Stimulated activated naive B cell treated with anti-CD40 and anti-IgM and Interleukin-4, amounts not matched to agents 10 μg/mL and 1 μg/mL and 100 μg/mL, for 72 hours (primary cell): ENCODE results near the gene CSK.

Experiments
- ATAC-seq, 2 donors: fragments of 150-1000 bp; cut with Tn5 transposase; replicated peaks; 2 replicates each; pipeline ENCODE4 v1.10.0; 2021; ENCODE audit warnings: moderate library complexity in 1 of 2
- DNase-seq: peaks from one replicate; pipeline ENCODE4 v3.0.0; 2021
- H3K27ac Mint-ChIP-seq: one replicate; pipeline ENCODE4 v1.8.0; 2022; ENCODE audit warnings: mild to moderate bottlenecking, mixed read lengths
- H3K27me3 Mint-ChIP-seq, 2 donors: one replicate each; pipeline ENCODE4 v1.8.0; 2022; ENCODE audit warnings: mixed read lengths in 2 of 2
- H3K36me3 Mint-ChIP-seq, 2 donors: one replicate each; pipeline ENCODE4 v1.8.0; 2022; ENCODE audit warnings: mixed read lengths in 2 of 2, mild to moderate bottlenecking in 1 of 2
- H3K4me1 Mint-ChIP-seq, 2 donors: one replicate each; pipeline ENCODE4 v1.8.0; 2022; ENCODE audit warnings: mixed read lengths in 2 of 2, mild to moderate bottlenecking in 1 of 2
- H3K4me3 Mint-ChIP-seq, 2 donors: one replicate each; pipeline ENCODE4 v1.8.0; 2022; ENCODE audit warnings: mild to moderate bottlenecking in 2 of 2, mixed read lengths in 2 of 2, moderate library complexity in 1 of 2
- H3K9me3 Mint-ChIP-seq, 2 donors: one replicate each; pipeline ENCODE4 v1.8.0; 2022; ENCODE audit warnings: mixed read lengths in 2 of 2, mild to moderate bottlenecking in 1 of 2

The CSK gene

DNA sequence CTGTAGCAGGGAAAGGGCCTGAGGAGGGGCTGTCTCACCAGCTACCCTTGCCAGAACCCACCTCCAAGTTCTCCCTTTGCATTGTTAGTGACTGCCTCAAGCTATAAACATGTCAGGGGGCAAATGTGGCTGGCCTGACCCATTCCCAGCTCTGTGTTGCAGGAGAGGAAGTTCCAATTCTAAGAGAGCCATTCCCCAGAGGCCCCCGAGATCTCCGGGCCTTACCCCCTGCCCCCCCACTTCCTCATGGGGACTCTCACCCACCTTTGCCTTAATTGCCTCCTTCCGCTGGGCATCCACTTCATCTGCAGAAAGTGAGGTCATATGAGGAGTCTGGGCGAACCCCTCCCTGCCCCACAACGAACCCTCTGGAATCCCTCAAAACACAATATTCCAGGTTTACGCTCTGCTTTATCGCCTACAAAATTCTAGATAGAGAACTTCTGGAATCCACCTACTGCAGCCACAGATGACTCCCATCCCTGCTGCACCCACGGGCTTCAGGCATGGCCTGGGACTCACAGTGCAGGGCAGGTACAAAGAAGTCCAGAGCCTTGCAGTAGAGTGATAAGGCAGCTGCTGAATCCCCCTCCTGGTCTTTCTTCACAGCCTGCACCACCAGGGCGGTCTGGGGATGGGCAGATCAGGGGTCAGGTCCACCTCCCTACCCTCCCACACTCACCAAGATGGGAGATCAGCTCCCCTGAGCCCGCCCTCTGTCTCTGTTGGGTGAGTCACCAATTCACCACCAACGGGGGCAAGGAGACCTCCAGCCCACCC is 57.1 kb downstream of the CSK start:
- Mint-ChIP-seq H3K27ac (no peak overlapping the region), H3K4me3 (no peak overlapping the region), H3K9me3 (no peaks in the 10 kb centered on the region), H3K27me3 (no peaks in the 10 kb centered on the region), H3K36me3 (peaks cover 20 to 40% of the 10 kb centered on the region in 2 donors), H3K4me1 (peaks cover 30 to 53% of the 10 kb centered on the region in 2 donors)
- ATAC-seq = no peak
- DNase-seq = no peak

DNA sequence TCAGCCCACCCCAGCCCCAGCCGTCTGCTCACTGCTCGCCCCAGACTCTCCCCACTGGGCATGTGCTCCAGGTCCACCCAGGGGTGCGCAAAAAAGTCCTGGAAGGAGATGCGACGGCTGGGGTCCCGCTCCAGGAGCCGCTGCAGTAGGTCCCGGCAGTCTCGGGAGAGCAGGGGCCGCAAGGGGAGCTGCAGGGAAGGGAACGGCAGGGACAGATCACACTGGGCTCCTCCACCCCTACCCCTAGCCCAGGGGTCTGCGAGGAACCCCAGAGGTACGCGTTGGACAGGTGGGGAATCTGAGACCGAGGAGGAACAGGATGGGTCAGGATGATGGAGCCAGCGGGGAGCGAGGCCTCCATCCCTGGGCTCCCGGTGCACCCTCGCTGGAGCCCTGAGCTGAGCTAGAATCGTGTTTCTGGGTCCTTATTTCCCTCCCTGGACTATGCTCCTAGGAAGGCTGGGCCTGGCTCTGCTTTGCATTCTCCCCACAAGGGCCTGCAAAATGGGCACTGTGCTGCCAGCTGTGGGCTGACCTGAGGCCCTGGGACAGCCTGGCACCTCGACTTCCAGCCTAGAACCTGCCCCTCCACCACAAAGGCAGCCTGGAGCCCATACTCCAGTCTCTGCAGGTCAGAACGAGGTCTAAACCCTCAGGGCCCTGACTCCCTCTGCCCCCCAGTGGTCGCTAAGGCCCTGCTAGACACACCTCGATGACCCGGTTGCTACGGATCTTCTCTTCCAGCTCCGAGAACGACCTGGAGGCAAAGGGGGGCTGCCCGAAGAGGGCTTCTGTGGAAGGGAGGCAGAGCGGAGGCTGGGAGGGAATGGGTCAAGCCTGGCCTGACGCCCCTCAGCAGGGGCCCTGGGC is 57.9 kb downstream of the CSK start:
- DNase-seq (no peak), ATAC-seq (no peak)
- no peaks in the 10 kb centered on the region for H3K27me3 Mint-ChIP-seq
- H3K36me3 Mint-ChIP-seq = peaks cover 24 to 44% of the 10 kb centered on the region in 2 donors
- no peaks in the 10 kb centered on the region for H3K9me3 Mint-ChIP-seq
- peak overlapping the region; percentile 11 for H3K27ac Mint-ChIP-seq
- H3K4me3 Mint-ChIP-seq = no peak overlapping the region
- H3K4me1 Mint-ChIP-seq = peaks cover 29 to 53% of the 10 kb centered on the region in 2 donors

DNA sequence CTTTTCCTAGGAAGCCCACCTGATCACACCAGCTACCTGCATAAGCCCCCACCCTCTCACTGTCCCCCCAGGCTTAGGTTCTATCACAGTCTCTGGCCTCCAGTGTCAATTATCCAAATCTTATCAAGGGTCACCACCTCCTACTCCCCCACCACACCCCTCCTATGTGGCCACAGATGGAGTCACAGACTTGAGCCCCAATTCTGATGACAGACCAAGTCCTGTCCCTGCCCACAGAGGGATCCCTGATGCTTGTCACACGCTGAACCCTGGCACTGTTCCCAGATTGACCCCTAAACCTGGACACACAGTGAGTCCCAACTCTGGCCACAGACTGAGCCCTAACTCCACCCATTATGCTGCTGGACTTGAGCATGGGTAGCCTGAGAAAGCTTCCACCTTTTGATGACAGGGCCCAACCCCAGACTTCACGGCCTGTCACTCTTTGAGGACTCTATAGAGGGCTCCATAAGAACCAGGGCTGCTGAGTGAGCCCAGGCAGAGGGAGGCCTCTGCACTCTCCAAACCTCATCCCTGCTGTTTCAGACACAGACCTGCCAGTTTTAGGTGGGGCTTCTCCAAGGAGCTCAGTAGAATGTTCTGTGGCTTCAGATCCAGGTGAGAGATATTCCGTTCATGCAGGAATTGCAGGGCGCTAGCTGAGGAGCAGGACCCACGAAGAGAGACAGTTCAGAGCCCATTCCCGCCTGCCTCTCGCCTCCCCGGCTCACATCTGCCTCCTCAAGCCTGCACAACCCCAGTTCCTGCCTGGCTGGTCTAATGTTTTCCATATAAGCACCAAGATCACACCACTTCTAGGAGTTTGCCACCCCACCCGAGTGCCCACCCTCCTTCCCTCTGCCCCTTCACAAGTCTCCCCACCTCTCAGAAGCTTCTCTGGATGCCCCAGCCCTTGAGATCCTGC is 59.2 kb downstream of the CSK start:
- DNase-seq (no peak), ATAC-seq (no peak)
- Mint-ChIP-seq H3K27ac (no peak overlapping the region), H3K27me3 (no peaks in the 10 kb centered on the region), H3K36me3 (peaks cover 31 to 41% of the 10 kb centered on the region in 2 donors), H3K4me3 (peak overlapping the region in 1 of 2 donors; percentile 86), H3K4me1 (peaks cover 33 to 57% of the 10 kb centered on the region in 2 donors), H3K9me3 (no peaks in the 10 kb centered on the region)

GRCh38 chr15:74841891-74842373 is 60.1 kb downstream of the CSK start:
- Mint-ChIP-seq H3K27ac (no peak overlapping the region), H3K36me3 (peaks cover 29 to 39% of the 10 kb centered on the region in 2 donors), H3K9me3 (no peaks in the 10 kb centered on the region), H3K27me3 (no peaks in the 10 kb centered on the region), H3K4me3 (peak overlapping the region; percentile 86 to 95), H3K4me1 (peaks cover 33 to 57% of the 10 kb centered on the region in 2 donors)
- ATAC-seq (no peak), DNase-seq (no peak)

DNA sequence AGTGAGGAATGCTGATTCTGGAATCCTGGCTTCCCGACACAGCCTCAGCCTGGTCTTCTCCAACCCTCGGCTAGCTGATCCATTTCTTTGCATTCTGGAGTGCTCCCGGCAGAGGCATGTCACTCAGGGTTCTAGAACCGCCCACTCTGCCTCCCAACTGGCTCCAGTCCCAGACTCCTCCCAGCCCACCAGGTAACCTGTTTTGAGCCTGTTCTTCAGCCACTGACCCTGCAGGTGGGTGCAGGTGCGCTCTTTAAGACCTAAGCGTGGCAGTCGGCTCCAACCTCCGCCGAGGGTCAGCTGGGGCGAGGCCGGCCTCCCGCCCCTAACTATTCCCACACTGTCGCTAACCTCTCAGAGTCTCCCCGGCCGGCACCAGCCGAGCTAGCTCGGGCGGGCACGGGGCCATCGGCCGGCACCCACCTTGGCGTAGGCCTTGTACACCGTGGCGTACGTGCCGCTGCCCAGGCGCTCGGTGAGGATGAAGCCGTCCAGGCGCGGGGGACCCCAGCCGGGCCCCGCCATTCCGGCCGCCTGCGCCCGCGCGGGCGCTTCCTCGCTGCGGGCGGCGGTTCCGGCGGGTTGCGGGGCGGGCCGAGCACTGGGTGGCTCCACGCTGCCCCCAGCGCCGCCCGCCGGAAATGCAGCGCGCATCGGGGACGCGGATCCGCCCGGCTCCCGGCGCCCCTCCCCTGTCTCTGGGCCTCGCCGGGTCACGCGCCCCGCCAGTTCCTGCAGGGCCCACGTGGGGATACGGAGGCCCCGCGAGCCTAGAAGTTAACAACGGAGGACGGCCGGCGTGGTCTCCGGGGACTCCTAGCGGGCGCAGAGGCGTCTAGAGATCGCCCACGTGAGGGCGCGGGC is 60.9 kb downstream of the CSK start, which contains the start of gene ULK3:
ULK3 (minus strand) TSS at position 576 of the 864 bp plus-strand sequence; CDS start at position 525, 51 bp downstream.
- H3K4me1 Mint-ChIP-seq = peaks cover 40 to 66% of the 10 kb centered on the region in 2 donors
- ATAC-seq = peak; percentile 91 to 92
- H3K27me3 Mint-ChIP-seq = no peaks in the 10 kb centered on the region
- H3K9me3 Mint-ChIP-seq = no peaks in the 10 kb centered on the region
- peak; percentile 89 for DNase-seq
- peaks cover 37 to 41% of the 10 kb centered on the region in 2 donors for H3K36me3 Mint-ChIP-seq
- peak within 1 kb of the TSS; percentile 86 to 95 for H3K4me3 Mint-ChIP-seq
- peak within 1 kb of the TSS; percentile 92 for H3K27ac Mint-ChIP-seq

- Mint-ChIP-seq H3K27me3 (no peaks in the 10 kb centered on the region), H3K4me3 (peak overlapping the region; percentile 85 to 95), H3K36me3 (peaks cover 41 to 47% of the 10 kb centered on the region in 2 donors), H3K27ac (peak overlapping the region; percentile 92), H3K4me1 (peaks cover 44 to 71% of the 10 kb centered on the region in 2 donors), H3K9me3 (no peaks in the 10 kb centered on the region)
- DNase-seq = no peak
- ATAC-seq = no peak
Observed at GRCh38 chr15:74843445-74843828, 61.6 kb downstream of the CSK start.

- peak overlapping the region; percentile 92 for H3K27ac Mint-ChIP-seq
- no peak for ATAC-seq
- no peaks in the 10 kb centered on the region for H3K9me3 Mint-ChIP-seq
- no peak for DNase-seq
- H3K4me3 Mint-ChIP-seq = peak overlapping the region; percentile 82 to 95
- peaks cover 43 to 49% of the 10 kb centered on the region in 2 donors for H3K36me3 Mint-ChIP-seq
- H3K4me1 Mint-ChIP-seq = peaks cover 44 to 71% of the 10 kb centered on the region in 2 donors
- H3K27me3 Mint-ChIP-seq = no peaks in the 10 kb centered on the region
Observed at GRCh38 chr15:74843891-74844299, 62.0 kb downstream of the CSK start.

- peaks cover 45 to 49% of the 10 kb centered on the region in 2 donors for H3K36me3 Mint-ChIP-seq
Observed at GRCh38 chr15:74844319-74845207, 62.7 kb downstream of the CSK start.

GRCh38 chr15:74845208-74845568 is 63.3 kb downstream of the CSK start:
- Mint-ChIP-seq H3K27me3 (no peaks in the 10 kb centered on the region), H3K4me3 (no peak overlapping the region), H3K9me3 (no peaks in the 10 kb centered on the region), H3K36me3 (peaks cover 45 to 53% of the 10 kb centered on the region in 2 donors), H3K4me1 (peaks cover 44 to 77% of the 10 kb centered on the region in 2 donors), H3K27ac (peak overlapping the region; percentile 73)
- no peak for ATAC-seq
- no peak for DNase-seq

More at GRCh38 chr15:74844319-74845207, 62.7 kb downstream of the CSK start:
- no peaks in the 10 kb centered on the region for H3K9me3 Mint-ChIP-seq
- no peaks in the 10 kb centered on the region for H3K27me3 Mint-ChIP-seq
- DNase-seq (no peak), ATAC-seq (no peak)
- no peak overlapping the region for H3K4me3 Mint-ChIP-seq
- H3K27ac Mint-ChIP-seq = peak overlapping the region; percentile 73
- H3K4me1 Mint-ChIP-seq = peaks cover 44 to 74% of the 10 kb centered on the region in 2 donors

GRCh38 chr15:74845581-74845980 is 63.7 kb downstream of the CSK start:
- no peak overlapping the region for H3K4me3 Mint-ChIP-seq
- no peaks in the 10 kb centered on the region for H3K9me3 Mint-ChIP-seq
- H3K27ac Mint-ChIP-seq = peak overlapping the region; percentile 63
- ATAC-seq (no peak), DNase-seq (no peak)
- no peaks in the 10 kb centered on the region for H3K27me3 Mint-ChIP-seq
- peaks cover 43 to 73% of the 10 kb centered on the region in 2 donors for H3K4me1 Mint-ChIP-seq
- peaks cover 45 to 53% of the 10 kb centered on the region in 2 donors for H3K36me3 Mint-ChIP-seq

DNA sequence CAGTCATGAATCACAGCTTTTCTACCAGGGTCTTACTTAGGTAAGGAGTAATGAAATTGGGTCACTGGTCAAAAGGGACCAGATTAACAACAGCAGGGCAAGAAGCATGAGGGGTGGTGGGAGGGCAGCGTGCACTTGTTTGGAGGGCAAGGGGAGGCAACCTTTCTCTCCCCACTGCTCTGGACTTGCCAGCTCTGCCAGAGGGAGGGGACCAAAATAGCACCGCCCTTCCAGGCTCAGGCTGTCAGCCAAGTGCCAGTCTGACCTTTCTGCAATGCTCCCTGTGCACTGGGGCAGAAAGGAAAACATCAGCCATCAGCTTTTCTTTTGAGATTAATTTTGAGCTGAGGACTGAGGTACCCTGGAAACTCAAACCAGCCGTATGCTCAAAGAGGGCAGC is 65.6 kb downstream of the CSK start:
- H3K4me1 Mint-ChIP-seq = peaks cover 36 to 55% of the 10 kb centered on the region in 2 donors
- no peak for DNase-seq
- H3K36me3 Mint-ChIP-seq = peaks cover 50 to 53% of the 10 kb centered on the region in 2 donors
- H3K9me3 Mint-ChIP-seq = no peaks in the 10 kb centered on the region
- H3K27ac Mint-ChIP-seq = peak overlapping the region; percentile 66
- no peak for ATAC-seq
- H3K27me3 Mint-ChIP-seq = no peaks in the 10 kb centered on the region
- H3K4me3 Mint-ChIP-seq = peak overlapping the region in 1 of 2 donors; percentile 52

DNA sequence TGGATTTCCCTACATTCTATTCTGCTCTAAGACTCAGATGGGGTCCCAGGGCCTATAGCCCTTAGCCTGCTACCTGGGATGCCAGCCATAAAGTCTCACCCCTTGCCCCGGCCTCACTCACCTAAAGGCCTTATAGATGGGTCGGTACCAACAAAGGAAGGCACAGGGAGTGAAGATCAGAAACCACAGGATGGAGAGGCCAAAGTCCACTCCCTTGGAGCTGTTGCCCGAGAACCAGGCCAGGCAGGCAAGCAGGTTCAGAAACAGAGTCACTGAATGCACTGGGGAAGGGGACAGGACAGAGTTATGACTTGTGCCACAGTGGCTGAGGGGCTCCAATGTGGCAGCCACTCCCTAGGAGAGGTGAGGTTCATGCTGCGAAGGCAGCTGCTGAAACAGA is 68.5 kb downstream of the CSK start:
- ATAC-seq = no peak
- Mint-ChIP-seq H3K9me3 (no peaks in the 10 kb centered on the region), H3K4me1 (peaks cover 30 to 37% of the 10 kb centered on the region in 2 donors), H3K36me3 (peaks cover 49 to 54% of the 10 kb centered on the region in 2 donors), H3K27ac (no peak overlapping the region), H3K4me3 (no peak overlapping the region), H3K27me3 (no peaks in the 10 kb centered on the region)
- no peak for DNase-seq
